Esophagus muscularis mucosa (tissue), 4 donors: ENCODE measurements around the gene EPS8L3. TPM values are rescaled to one million over a fixed set of nuclear protein-coding genes. Genes with fewer than 3 reads are reported as not detected.

ENCODE experiments used
- DNase-seq: peaks from one replicate; pipeline ENCODE4 v3.0.0-alpha.2; 2017; ENCODE audit errors: extremely low spot score
- H3K27ac ChIP-seq, 4 donors: fragments of 200-600 bp; sonication (generic); replicated peaks in 1 of 4; 1 replicate in 3 of 4; 2 replicates in 1 of 4; pipeline ENCODE4 v1.5.1; 2016 to 2019; ENCODE audit warnings: mild to moderate bottlenecking in 1 of 4
- H3K27me3 ChIP-seq, 4 donors: fragments of 200-600 bp; sonication (generic); one replicate each; pipeline versions ENCODE4 v1.5.1 to v1.6.0; 2016 to 2019
- H3K36me3 ChIP-seq, 4 donors: fragments of 200-600 bp; sonication (generic); one replicate each; pipeline ENCODE4 v1.5.1; 2016 to 2019
- H3K4me1 ChIP-seq, 4 donors: fragments of 200-600 bp; sonication (generic); one replicate each; pipeline ENCODE4 v1.5.1; 2016 to 2019
- H3K4me3 ChIP-seq, 4 donors: fragments of 200-600 bp; sonication (generic); 1 replicate in 2 of 4; 2 replicates in 2 of 4; pipeline ENCODE4 v1.5.1; 2016 to 2019; ENCODE audit warnings: mild to moderate bottlenecking in 4 of 4, moderate library complexity in 1 of 4
- H3K9me3 ChIP-seq, 4 donors: fragments of 200-600 bp; sonication (generic); 1 replicate in 3 of 4; 2 replicates in 1 of 4; pipeline ENCODE4 v1.5.1; 2016 to 2019
- EP300 ChIP-seq: sonication (generic); formaldehyde crosslinking; IDR thresholded peaks from one replicate; pipeline ENCODE4 v1.6.1; 2017; ENCODE audit warnings: antibody characterized with exemption
- POLR2A ChIP-seq: fragments of 450-650 bp; IDR thresholded peaks from one replicate; pipeline ENCODE4 v1.6.1; 2017; ENCODE audit warnings: antibody characterized with exemption, moderate library complexity, mild to moderate bottlenecking, low read depth
- POLR2AphosphoS5 ChIP-seq, 2 donors: sonication (generic); formaldehyde crosslinking; IDR thresholded peaks; one replicate each; pipeline ENCODE4 v1.6.1; 2017; ENCODE audit warnings: antibody characterized with exemption in 2 of 2
- WGBS: methylation state at CpG from one replicate; pipeline ENCODE4 v1.1.5; 2018; 5-methylcytosine and 5-hydroxymethylcytosine counted together
- intact Hi-C: fragments of 100-400 bp; cut with DNase I; formaldehyde crosslinking; loops from one replicate; pipeline ENCODE4 v1.15.1; 2023
- total RNA-seq, 4 donors: library from RNA; depleted of rRNA; stranded (reverse); fragments of >200 nt; gene quantifications; one replicate each; pipeline versions ENCODE4 v1.1.0 to v1.2.1, GENCODE V29; 2016
- TF ChIP-seq, protein P1 (sequence below), 3 experiments: fragments of 200-600 bp in 2 of 3; fragments of 450-650 bp in 1 of 3; sonication (generic) in 2 of 3; IDR thresholded peaks; one replicate each; pipeline ENCODE4 v1.5.1; 2017 to 2019; ENCODE audit warnings: antibody characterized with exemption in 3 of 3, mild to moderate bottlenecking in 2 of 3, moderate library complexity in 1 of 3

Gene EPS8L3
- total RNA-seq, 4 donors from 2014 or later = 0.52 TPM; not detected in 3

DNA sequence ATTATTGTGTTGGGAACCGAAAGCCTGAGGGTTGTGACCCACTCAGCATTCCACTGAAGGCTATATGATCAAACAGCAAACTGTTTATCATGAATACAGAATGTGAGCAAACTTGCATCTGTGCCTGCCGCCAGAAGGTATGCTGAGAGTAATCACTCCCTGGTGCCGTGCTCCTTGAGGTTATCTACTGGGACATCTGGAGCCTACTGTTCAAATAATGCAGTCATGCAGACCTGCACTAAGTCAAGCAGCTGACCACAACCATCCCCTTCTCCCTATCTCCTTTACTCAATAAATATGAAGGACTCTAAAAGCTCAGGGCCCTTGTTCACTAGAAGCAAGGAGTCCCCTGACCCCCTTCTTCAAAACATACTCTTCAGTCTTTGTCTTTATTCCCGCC lies 38.2 kb downstream of the EPS8L3 start:
- intact Hi-C loops = no loop called here

DNA sequence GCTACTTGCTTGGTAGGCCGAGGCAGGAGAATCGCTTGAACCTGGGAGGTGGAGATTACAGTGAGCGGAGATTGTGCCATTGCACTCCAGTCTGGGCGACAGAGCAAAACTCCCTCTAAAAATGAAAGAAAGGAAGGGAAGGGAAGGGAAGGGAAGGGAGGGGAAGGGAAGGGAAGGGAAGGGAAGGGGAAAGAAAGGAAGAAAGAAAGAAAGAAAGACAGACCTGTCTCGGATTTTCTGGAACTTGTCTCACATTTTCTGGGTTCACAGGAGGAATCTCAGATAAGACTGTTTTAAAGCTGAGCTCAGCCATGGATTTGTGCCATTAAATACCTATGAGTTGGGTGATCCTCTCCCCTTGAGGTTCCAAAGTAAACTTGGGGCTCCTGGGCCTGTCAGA lies 38.8 kb downstream of the EPS8L3 start:
- intact Hi-C loops = no loop called here
- Histone ChIP-seq H3K27ac (no peak overlapping the region), H3K4me3 (no peak overlapping the region), H3K36me3 (no peaks in the 10 kb centered on the region), H3K4me1 (peaks cover 0 to 4% (median 0%) of the 10 kb centered on the region in 4 donors), H3K27me3 (no peaks in the 10 kb centered on the region), H3K9me3 (no peaks in the 10 kb centered on the region)
- TF ChIP-seq POLR2AphosphoS5 (IDR thresholded peaks at IDR 0.05) (no peak), POLR2A (no peak), EP300 (no peak)
- TF ChIP-seq, protein P1, sequence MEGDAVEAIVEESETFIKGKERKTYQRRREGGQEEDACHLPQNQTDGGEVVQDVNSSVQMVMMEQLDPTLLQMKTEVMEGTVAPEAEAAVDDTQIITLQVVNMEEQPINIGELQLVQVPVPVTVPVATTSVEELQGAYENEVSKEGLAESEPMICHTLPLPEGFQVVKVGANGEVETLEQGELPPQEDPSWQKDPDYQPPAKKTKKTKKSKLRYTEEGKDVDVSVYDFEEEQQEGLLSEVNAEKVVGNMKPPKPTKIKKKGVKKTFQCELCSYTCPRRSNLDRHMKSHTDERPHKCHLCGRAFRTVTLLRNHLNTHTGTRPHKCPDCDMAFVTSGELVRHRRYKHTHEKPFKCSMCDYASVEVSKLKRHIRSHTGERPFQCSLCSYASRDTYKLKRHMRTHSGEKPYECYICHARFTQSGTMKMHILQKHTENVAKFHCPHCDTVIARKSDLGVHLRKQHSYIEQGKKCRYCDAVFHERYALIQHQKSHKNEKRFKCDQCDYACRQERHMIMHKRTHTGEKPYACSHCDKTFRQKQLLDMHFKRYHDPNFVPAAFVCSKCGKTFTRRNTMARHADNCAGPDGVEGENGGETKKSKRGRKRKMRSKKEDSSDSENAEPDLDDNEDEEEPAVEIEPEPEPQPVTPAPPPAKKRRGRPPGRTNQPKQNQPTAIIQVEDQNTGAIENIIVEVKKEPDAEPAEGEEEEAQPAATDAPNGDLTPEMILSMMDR (IDR thresholded peaks at IDR 0.05) = no peak
- no peak for DNase-seq
- 95% methylated on average over 5 of the region's 5 CpGs for WGBS

More for the DNA sequence above, 38.2 kb downstream of the EPS8L3 start:
- no peaks in the 10 kb centered on the region for H3K36me3 ChIP-seq
- no peaks in the 10 kb centered on the region for H3K27me3 ChIP-seq
- H3K9me3 ChIP-seq = no peaks in the 10 kb centered on the region
- DNase-seq = no peak
- 92% methylated on average over 4 of the region's 4 CpGs for WGBS
- H3K4me1 ChIP-seq = peaks cover 0 to 4% (median 0%) of the 10 kb centered on the region in 4 donors
- TF ChIP-seq POLR2A = no peak
- TF ChIP-seq POLR2AphosphoS5 (IDR thresholded peaks at IDR 0.05) = no peak
- TF ChIP-seq EP300 = no peak
- TF ChIP-seq, protein P1 (IDR thresholded peaks at IDR 0.05) = no peak
- no peak overlapping the region for H3K4me3 ChIP-seq
- H3K27ac ChIP-seq = no peak overlapping the region

DNA sequence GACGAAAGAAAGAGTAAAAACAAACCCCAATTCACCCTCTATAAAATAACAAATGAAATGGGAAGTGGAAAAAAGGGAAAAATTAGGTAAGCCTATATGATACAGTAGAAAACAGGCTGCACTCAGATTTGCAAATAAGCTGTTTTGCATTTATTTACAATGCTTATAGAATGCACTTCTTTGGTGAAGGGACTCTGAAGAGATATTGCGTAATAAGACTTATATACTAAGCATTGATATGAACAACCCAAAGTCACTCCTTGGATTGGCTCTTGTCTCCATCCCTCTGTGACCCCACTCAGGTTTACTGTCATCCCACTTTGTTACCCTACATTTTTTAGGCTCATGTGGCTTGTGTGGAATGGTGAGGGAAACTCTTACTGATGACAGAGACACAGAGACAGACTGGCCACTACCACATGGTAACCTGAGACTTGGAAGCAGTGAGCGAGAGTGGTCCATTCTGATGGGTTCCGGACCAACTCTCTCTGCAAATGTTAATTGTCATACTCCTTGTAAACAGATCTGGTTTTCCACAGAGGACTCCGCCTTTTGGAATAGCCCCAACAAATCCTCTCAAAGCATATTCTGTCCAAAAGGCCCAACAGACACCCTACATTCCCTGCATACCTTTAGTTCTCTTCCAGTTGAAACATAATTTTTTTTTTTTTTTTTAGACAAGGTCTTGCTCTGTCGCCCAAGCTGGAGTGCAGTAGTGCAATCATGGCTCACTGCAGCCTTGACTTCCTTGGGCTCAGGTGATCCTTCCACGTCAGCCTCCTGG lies 40.6 kb downstream of the EPS8L3 start:
- Histone ChIP-seq H3K27ac (no peak overlapping the region), H3K27me3 (no peaks in the 10 kb centered on the region), H3K4me1 (peaks cover 0 to 8% (median 4%) of the 10 kb centered on the region in 4 donors), H3K36me3 (no peaks in the 10 kb centered on the region), H3K4me3 (no peak overlapping the region), H3K9me3 (no peaks in the 10 kb centered on the region)
- TF ChIP-seq, protein P1 (IDR thresholded peaks at IDR 0.05) = no peak
- no peak for TF ChIP-seq POLR2A
- no peak for TF ChIP-seq POLR2AphosphoS5 (IDR thresholded peaks at IDR 0.05)
- no peak for TF ChIP-seq EP300
- DNase-seq = no peak
- intact Hi-C loops = no loop called here
- 79% methylated on average over 7 of the region's 7 CpGs for WGBS

DNA sequence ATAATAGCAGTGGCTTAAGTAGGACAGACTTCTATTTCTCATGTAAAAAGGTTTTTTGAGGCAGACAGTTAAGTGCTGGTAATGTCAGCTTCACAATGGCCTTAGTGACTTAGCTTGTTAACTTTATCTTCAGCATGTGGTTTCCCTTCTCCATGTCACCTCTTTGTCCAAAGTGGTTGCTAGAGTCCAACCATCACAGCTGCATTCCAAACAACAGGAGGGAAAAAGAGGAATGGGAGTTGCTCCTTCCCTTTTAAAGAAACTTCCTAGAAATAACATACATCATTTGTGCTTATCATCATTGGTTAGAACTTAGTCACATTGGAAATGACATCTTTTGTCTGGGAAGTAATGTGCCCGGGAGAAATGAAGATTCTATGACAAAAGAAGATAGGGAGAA lies 41.8 kb downstream of the EPS8L3 start:
- TF ChIP-seq EP300 (no peak), POLR2A (no peak)
- TF ChIP-seq, protein P1 (IDR thresholded peaks at IDR 0.05) = no peak
- Histone ChIP-seq H3K4me3 (no peak overlapping the region), H3K9me3 (no peaks in the 10 kb centered on the region), H3K27me3 (no peaks in the 10 kb centered on the region), H3K27ac (no peak overlapping the region), H3K36me3 (no peaks in the 10 kb centered on the region), H3K4me1 (peaks cover 0 to 8% (median 4%) of the 10 kb centered on the region in 4 donors)
- intact Hi-C loops = no loop called here
- 95% methylated on average over 1 of the region's 1 CpG for WGBS
- DNase-seq = no peak
